ENCODE data around the gene RNF39.

The RNF39 gene

GRCh38 chr6:30097902-30098768 is 22.6 kb upstream of the RNF39 start:
- in situ Hi-C loops (cut with MboI; ENCODE audit: low sequenced_read_pairs), result no loop called here

- in situ Hi-C loops (cut with MboI; ENCODE audit: low sequenced_read_pairs), result no loop called here
These were observed 21.3 kb upstream of the RNF39 start for GRCh38 chr6:30096829-30097228.

- in situ Hi-C loops (cut with MboI; ENCODE audit: low sequenced_read_pairs), result no loop called here
These were observed 18.5 kb upstream of the RNF39 start for GRCh38 chr6:30093951-30094661.

- in situ Hi-C loops (cut with MboI; ENCODE audit: low sequenced_read_pairs), result no loop called here
These were observed 17.4 kb upstream of the RNF39 start for GRCh38 chr6:30092852-30093543.

GRCh38 chr6:30091577-30092381 is 16.2 kb upstream of the RNF39 start:
- in situ Hi-C loops (cut with MboI; ENCODE audit: low sequenced_read_pairs), result no loop called here

GRCh38 chr6:30087876-30088275 is 12.3 kb upstream of the RNF39 start:
- in situ Hi-C loops (cut with MboI; ENCODE audit: low sequenced_read_pairs), result no loop called here

- in situ Hi-C loops (cut with MboI; ENCODE audit: low sequenced_read_pairs), result no loop called here
These were observed 1.6 kb upstream of the RNF39 start for GRCh38 chr6:30077218-30077617.

- in situ Hi-C loops (cut with MboI; ENCODE audit: low sequenced_read_pairs), result no loop called here
These were observed 492 bp upstream of the RNF39 start for GRCh38 chr6:30075790-30076732.

- in situ Hi-C loops (cut with MboI; ENCODE audit: low sequenced_read_pairs), result no loop called here
These were observed 1.1 kb downstream of the RNF39 start for GRCh38 chr6:30074331-30075093.

- in situ Hi-C loops (cut with MboI; ENCODE audit: low sequenced_read_pairs), result no loop called here
These were observed 1.9 kb downstream of the RNF39 start for GRCh38 chr6:30073489-30074235.

- in situ Hi-C loops (cut with MboI; ENCODE audit: low sequenced_read_pairs), result no loop called here
These were observed 3.7 kb downstream of the RNF39 start for GRCh38 chr6:30071858-30072257.

GRCh38 chr6:30071081-30071818 is 4.3 kb downstream of the RNF39 start:
- in situ Hi-C loops (cut with MboI; ENCODE audit: low sequenced_read_pairs), result no loop called here

GRCh38 chr6:30067460-30068139 is 8.0 kb downstream of the RNF39 start:
- in situ Hi-C loops (cut with MboI; ENCODE audit: low sequenced_read_pairs), result no loop called here

GRCh38 chr6:30066577-30067459 is 8.8 kb downstream of the RNF39 start, which contains the start of gene PPP1R11:
TSS of gene PPP1R11 (plus strand) at chr6:30067198. CDS start at chr6:30067411, 213 bp downstream.
- in situ Hi-C loops (cut with MboI; ENCODE audit: low sequenced_read_pairs), result no loop called here

GRCh38 chr6:30066082-30066481 is 9.5 kb downstream of the RNF39 start:
- in situ Hi-C loops (cut with MboI; ENCODE audit: low sequenced_read_pairs), result no loop called here

- in situ Hi-C loops (cut with MboI; ENCODE audit: low sequenced_read_pairs), result no loop called here
These were observed 12.3 kb downstream of the RNF39 start for GRCh38 chr6:30063315-30063714.

Data from HL-60/S4 (cell line).